ENCODE results near the gene PUM2. TPM values are rescaled to one million over a fixed set of nuclear protein-coding genes. Genes with fewer than 3 reads are reported as not detected.
A peak's percentile ranks its signal among the peaks of the same experiment; 100 is the strongest.

Gene PUM2
- total RNA-seq, 1 experiment from 2014 or later: 104 TPM

DNA sequence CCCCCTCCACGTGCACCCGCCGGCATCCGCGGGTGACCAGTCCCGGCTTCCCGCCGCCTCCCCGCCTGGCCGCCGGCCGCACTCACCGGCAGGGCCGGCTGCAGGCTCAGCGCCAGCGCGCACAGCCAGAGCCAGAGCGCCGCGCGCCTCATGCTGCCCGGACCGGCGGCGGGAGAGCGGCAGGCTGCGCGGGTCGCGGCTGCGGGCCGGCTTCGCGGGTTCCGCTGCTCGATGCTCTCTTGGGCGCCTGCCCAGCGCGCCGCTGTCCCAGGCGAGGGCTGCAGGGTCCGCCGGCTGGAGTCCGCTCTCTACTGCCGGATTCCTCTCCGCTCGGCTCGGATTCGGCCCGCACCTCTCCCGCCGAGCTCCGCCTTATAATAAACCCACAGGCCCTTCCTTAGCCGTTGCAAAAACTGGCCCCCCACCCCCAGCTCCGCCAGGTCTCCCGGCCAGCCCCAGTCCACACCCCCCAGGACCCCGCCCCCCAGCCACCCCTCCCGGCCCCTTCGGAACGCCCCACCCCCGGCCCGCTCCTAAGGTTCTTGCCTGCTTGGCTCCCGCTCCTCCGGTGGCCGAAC lies 125.8 kb downstream of the PUM2 start, which contains the start of gene SDC1 (continued):
- TF ChIP-seq, protein P1, sequence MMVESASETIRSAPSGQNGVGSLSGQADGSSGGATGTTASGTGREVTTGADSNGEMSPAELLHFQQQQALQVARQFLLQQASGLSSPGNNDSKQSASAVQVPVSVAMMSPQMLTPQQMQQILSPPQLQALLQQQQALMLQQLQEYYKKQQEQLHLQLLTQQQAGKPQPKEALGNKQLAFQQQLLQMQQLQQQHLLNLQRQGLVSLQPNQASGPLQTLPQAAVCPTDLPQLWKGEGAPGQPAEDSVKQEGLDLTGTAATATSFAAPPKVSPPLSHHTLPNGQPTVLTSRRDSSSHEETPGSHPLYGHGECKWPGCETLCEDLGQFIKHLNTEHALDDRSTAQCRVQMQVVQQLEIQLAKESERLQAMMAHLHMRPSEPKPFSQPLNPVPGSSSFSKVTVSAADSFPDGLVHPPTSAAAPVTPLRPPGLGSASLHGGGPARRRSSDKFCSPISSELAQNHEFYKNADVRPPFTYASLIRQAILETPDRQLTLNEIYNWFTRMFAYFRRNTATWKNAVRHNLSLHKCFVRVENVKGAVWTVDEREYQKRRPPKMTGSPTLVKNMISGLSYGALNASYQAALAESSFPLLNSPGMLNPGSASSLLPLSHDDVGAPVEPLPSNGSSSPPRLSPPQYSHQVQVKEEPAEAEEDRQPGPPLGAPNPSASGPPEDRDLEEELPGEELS (CRISPR knock-in tag; IDR thresholded peaks at IDR 0.05): peak; percentile 67; the same call in 1 of the 2 replicates
- TF ChIP-seq, protein P2, sequence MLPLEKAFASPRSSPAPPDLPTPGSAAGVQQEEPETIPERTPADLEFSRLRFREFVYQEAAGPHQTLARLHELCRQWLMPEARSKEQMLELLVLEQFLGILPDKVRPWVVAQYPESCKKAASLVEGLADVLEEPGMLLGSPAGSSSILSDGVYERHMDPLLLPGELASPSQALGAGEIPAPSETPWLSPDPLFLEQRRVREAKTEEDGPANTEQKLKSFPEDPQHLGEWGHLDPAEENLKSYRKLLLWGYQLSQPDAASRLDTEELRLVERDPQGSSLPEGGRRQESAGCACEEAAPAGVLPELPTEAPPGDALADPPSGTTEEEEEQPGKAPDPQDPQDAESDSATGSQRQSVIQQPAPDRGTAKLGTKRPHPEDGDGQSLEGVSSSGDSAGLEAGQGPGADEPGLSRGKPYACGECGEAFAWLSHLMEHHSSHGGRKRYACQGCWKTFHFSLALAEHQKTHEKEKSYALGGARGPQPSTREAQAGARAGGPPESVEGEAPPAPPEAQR (CRISPR knock-in tag; IDR thresholded peaks at IDR 0.05): no peak
- TF ChIP-seq IRF2 (CRISPR knock-in tag; IDR thresholded peaks at IDR 0.05; ENCODE audit: borderline replicate concordance, low read depth): peak; percentile 70; the same call in 1 of the 2 replicates

DNA sequence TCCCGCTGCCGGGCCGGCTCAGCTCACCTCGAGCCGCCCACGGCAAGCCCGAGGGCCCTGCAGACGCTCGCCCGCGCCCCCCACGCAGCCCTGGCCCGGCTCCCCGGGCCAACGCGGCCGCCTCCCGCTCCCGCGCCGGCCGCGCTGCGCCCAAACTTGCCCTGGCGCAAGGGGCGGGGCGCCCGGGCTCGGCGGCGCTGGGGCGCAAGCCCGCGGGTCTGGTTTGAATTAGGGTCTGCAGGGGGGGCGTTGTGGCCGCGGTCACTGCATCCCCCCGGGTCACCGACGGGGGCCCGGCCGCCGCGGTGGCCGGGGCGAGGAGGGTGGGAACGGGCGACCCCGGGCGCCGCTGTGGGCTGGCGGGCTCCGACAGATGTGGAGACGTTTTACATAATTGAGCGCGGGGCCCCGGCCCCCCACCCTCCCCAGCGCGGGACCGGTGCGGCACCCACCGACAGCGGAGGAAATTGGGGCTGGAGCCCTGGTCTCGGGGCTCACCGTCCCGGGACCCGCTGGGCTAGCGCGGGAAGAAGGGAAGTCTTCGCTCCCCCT lies 126.4 kb downstream of the PUM2 start:
- ATAC-seq (no peak), DNase-seq (ENCODE audit: low spot score) (no peak)
- Mint-ChIP-seq H3K27me3 (ENCODE audit: low read depth) (peaks cover 17% of the 10 kb centered on the region), H3K4me1 (peaks cover 35% of the 10 kb centered on the region), H3K36me3 (no peaks in the 10 kb centered on the region), H3K9me3 (no peaks in the 10 kb centered on the region), H3K4me3 (no peak overlapping the region), H3K27ac (no peak overlapping the region)
- TF ChIP-seq, protein P3, sequence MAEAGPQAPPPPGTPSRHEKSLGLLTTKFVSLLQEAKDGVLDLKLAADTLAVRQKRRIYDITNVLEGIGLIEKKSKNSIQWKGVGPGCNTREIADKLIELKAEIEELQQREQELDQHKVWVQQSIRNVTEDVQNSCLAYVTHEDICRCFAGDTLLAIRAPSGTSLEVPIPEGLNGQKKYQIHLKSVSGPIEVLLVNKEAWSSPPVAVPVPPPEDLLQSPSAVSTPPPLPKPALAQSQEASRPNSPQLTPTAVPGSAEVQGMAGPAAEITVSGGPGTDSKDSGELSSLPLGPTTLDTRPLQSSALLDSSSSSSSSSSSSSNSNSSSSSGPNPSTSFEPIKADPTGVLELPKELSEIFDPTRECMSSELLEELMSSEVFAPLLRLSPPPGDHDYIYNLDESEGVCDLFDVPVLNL (CRISPR knock-in tag; IDR thresholded peaks at IDR 0.05; ENCODE audit: borderline replicate concordance, low read depth): no peak
- TF ChIP-seq MXD4 (CRISPR knock-in tag; IDR thresholded peaks at IDR 0.05; ENCODE audit: borderline replicate concordance): no peak
- TF ChIP-seq ESRRA (CRISPR knock-in tag; IDR thresholded peaks at IDR 0.05; ENCODE audit: borderline replicate concordance): no peak
- no peak for TF ChIP-seq ZNF138 (CRISPR knock-in tag; conservative IDR thresholded peaks at IDR 0.05)
- TF ChIP-seq, protein P4, sequence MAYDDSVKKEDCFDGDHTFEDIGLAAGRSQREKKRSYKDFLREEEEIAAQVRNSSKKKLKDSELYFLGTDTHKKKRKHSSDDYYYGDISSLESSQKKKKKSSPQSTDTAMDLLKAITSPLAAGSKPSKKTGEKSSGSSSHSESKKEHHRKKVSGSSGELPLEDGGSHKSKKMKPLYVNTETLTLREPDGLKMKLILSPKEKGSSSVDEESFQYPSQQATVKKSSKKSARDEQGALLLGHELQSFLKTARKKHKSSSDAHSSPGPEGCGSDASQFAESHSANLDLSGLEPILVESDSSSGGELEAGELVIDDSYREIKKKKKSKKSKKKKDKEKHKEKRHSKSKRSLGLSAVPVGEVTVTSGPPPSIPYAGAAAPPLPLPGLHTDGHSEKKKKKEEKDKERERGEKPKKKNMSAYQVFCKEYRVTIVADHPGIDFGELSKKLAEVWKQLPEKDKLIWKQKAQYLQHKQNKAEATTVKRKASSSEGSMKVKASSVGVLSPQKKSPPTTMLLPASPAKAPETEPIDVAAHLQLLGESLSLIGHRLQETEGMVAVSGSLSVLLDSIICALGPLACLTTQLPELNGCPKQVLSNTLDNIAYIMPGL (CRISPR knock-in tag; IDR thresholded peaks at IDR 0.05): no peak
- no peak for TF ChIP-seq KAT7 (CRISPR knock-in tag; IDR thresholded peaks at IDR 0.05; ENCODE audit: borderline replicate concordance)
- no peak for TF ChIP-seq CREB1 (CRISPR knock-in tag; IDR thresholded peaks at IDR 0.05)
- TF ChIP-seq, protein P5, sequence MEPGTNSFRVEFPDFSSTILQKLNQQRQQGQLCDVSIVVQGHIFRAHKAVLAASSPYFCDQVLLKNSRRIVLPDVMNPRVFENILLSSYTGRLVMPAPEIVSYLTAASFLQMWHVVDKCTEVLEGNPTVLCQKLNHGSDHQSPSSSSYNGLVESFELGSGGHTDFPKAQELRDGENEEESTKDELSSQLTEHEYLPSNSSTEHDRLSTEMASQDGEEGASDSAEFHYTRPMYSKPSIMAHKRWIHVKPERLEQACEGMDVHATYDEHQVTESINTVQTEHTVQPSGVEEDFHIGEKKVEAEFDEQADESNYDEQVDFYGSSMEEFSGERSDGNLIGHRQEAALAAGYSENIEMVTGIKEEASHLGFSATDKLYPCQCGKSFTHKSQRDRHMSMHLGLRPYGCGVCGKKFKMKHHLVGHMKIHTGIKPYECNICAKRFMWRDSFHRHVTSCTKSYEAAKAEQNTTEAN (CRISPR knock-in tag; IDR thresholded peaks at IDR 0.05): no peak
- TF ChIP-seq ATF1 (CRISPR knock-in tag; IDR thresholded peaks at IDR 0.05): no peak
- TF ChIP-seq, protein P6, sequence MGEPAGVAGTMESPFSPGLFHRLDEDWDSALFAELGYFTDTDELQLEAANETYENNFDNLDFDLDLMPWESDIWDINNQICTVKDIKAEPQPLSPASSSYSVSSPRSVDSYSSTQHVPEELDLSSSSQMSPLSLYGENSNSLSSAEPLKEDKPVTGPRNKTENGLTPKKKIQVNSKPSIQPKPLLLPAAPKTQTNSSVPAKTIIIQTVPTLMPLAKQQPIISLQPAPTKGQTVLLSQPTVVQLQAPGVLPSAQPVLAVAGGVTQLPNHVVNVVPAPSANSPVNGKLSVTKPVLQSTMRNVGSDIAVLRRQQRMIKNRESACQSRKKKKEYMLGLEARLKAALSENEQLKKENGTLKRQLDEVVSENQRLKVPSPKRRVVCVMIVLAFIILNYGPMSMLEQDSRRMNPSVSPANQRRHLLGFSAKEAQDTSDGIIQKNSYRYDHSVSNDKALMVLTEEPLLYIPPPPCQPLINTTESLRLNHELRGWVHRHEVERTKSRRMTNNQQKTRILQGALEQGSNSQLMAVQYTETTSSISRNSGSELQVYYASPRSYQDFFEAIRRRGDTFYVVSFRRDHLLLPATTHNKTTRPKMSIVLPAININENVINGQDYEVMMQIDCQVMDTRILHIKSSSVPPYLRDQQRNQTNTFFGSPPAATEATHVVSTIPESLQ (CRISPR knock-in tag; IDR thresholded peaks at IDR 0.05): no peak
- TF ChIP-seq, protein P7, sequence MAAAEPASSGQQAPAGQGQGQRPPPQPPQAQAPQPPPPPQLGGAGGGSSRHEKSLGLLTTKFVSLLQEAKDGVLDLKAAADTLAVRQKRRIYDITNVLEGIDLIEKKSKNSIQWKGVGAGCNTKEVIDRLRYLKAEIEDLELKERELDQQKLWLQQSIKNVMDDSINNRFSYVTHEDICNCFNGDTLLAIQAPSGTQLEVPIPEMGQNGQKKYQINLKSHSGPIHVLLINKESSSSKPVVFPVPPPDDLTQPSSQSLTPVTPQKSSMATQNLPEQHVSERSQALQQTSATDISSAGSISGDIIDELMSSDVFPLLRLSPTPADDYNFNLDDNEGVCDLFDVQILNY (CRISPR knock-in tag; IDR thresholded peaks at IDR 0.05): no peak; the same call in 1 of the 2 replicates
- TF ChIP-seq NR1H2 (CRISPR knock-in tag; IDR thresholded peaks at IDR 0.05): no peak
- ChIA-PET CTCF (interaction anchor here (1.0 to 5.6 kb wide), 18 partner anchors 10 to 268 kb away, joined by 3 to 59 read pairs (median 7); partner anchors contain the start of gene MATN3), POLR2A (interaction anchor here (1.0 to 1.8 kb wide), 4 partner anchors 11 to 223 kb away, joined by 3 to 5 read pairs (median 4); partner anchors contain the start of gene RHOB)
